Brain microvascular endothelial cell (primary cell): ENCODE measurements around the gene MYL3.

Experiments
- DNase-seq: peaks from one replicate; pipeline ENCODE4 v3.0.0-alpha.2; 2020
- H3K27ac ChIP-seq: fragments of 250-450 bp; sonication (Bioruptor Pico); 2 replicates; pipeline ENCODE4 v1.5.1; 2020; ENCODE audit warnings: mild to moderate bottlenecking, moderate library complexity
- H3K27me3 ChIP-seq: fragments of 250-450 bp; sonication (Bioruptor Pico); replicated peaks from 2 replicates; pipeline ENCODE4 v1.5.1; 2020; ENCODE audit warnings: mild to moderate bottlenecking
- H3K36me3 ChIP-seq: fragments of 250-450 bp; sonication (Bioruptor Pico); replicated peaks from 2 replicates; pipeline ENCODE4 v1.5.1; 2020; ENCODE audit warnings: mild to moderate bottlenecking
- H3K4me3 ChIP-seq: 2 replicates; pipeline ENCODE4 v1.5.1; 2011; ENCODE audit warnings: low read depth, mild to moderate bottlenecking, control low read depth, low read length, moderate library complexity
- in situ Hi-C: cut with HindIII; loops from 2 replicates; pipeline ENCODE4 v1.10.0; 2017; ENCODE audit warnings: low sequenced_read_pairs, low pct_ligation_motif_present
- TF ChIP-seq, protein P1 (sequence below): IDR thresholded peaks from 2 replicates; pipeline ENCODE4 v1.5.1; 2011; ENCODE audit warnings: low read depth, mild to moderate bottlenecking, moderate library complexity, low read length, control low read depth, inconsistent platforms; ENCODE audit errors: missing control alignments

The MYL3 gene

DNA sequence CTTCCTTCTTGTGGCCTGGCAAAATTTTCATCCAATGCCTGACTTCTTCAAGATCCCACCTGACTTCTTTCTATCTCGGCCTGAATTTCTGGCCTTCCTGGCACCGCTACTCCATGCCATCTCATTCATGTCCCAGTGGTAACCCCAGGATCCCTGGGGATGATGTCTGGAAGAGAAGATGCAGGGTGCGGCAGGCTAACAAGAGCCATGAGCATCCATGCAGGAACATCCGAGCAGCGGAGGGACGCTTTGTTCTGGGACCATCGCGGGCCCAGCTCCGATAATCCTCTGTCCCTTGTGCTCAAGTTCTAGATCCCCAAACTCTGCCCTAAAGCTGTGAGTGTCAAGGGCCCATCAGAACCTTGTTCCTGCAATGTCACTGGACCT, 10.9 kb downstream of the MYL3 start:
- H3K36me3 ChIP-seq: no peaks in the 10 kb centered on the region
- no peak overlapping the region for H3K4me3 ChIP-seq
- no peaks in the 10 kb centered on the region for H3K27me3 ChIP-seq
- in situ Hi-C loops: no loop called here
- no peak overlapping the region for H3K27ac ChIP-seq
- no peak for DNase-seq
- TF ChIP-seq, protein P1, sequence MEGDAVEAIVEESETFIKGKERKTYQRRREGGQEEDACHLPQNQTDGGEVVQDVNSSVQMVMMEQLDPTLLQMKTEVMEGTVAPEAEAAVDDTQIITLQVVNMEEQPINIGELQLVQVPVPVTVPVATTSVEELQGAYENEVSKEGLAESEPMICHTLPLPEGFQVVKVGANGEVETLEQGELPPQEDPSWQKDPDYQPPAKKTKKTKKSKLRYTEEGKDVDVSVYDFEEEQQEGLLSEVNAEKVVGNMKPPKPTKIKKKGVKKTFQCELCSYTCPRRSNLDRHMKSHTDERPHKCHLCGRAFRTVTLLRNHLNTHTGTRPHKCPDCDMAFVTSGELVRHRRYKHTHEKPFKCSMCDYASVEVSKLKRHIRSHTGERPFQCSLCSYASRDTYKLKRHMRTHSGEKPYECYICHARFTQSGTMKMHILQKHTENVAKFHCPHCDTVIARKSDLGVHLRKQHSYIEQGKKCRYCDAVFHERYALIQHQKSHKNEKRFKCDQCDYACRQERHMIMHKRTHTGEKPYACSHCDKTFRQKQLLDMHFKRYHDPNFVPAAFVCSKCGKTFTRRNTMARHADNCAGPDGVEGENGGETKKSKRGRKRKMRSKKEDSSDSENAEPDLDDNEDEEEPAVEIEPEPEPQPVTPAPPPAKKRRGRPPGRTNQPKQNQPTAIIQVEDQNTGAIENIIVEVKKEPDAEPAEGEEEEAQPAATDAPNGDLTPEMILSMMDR: no peak

DNA sequence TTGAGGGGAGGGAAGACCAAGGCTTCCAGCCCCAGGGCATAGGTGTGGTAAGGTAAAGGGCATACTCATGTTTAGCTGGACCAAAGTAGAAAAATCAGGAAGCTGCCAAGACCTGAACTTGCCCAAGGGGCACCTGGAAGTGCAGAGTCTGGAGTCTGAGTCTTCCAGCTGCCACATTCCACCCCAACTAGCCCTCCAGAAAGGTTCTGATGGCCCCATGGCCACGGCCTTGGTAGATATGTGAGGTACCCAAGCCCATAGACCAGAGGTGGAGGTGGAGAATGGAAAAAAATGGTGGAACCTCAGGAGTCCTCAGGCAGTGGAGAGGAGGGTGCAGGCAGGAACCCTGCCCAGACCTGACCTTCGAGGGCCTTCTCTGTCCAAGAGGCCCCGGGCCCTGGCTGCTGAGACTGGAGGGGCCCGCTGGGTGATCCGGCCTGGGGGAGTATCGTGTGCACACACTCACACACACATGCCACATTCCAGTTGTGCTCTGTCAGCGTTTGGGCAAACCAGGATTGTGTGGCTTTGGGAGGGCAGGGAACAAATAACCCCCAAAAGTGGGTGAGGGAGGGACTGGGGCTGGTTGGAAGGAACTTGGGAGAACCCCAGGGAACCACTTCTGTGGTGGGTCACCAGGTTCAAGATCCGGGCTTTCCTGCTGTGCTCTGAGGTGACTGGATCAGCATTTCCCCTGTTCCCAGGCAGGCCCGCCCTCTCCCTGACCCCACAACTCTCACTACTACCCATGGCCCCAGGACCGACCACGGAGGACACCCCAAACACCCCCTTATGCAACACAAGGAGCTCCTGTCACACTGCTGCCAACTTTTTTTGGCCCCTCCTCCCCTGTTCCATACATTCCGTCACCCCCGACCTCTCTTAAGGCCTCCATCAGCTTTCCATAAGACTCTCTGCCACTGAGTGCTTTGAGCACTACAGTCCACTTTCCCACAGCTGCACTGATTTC, 11.6 kb downstream of the MYL3 start:
- Histone ChIP-seq H3K27me3 (no peaks in the 10 kb centered on the region), H3K4me3 (no peak overlapping the region), H3K36me3 (no peaks in the 10 kb centered on the region), H3K27ac (no peak overlapping the region)
- TF ChIP-seq, protein P1: no peak
- in situ Hi-C loops: no loop called here
- DNase-seq: no peak

DNA sequence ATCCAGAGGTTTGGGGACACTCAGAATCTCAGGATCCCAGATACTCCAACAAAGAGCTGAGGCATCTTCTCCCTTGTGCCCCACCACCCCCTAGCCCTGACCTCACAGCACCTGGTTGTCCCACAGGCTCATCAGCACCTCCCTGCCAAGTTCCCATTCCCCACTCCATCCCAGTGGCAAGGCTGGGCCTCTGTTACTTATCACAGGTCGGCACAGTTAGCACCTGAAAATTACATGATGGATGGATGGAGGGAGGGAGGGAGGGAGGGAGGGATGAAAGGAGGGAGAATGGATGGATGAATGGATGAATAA, 12.8 kb downstream of the MYL3 start:
- TF ChIP-seq, protein P1: no peak
- in situ Hi-C loops: no loop called here

DNA sequence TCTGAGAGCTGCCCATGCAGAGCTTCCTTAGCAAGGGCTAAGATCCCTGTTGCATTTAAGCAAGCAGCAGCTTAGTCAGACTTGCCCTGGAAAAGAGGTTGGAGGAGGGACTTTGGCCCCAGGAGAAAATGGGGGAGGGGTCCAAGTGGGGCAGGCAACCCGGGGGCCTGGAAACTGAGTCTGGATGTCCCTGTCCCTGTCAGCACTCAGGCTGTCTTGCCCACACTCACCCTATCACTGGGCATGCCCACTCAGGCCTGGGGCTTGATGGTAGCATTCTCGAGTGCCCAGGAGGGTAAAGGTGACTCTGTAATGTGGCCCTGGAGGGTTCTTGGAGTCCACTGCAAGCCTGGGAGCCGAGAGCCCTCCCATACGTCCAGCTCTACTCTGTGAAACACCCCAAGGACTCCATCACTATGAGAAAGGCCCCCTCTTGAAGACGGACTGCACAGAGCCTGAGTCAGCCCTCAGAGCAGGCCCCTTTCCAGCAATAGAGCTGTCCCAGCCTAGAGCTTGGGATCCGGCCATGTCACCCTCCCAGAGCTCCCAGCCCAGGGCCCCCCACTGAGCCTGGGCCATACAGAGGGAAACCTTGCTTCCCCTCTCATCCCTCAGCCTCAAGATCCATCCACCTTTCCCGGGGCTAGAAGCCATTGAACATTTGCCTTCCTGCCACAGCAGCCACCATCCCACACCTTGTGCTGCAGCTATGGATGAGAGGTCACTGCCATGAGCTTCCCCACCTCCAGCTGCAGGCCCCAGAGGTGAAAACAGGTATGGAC, 13.4 kb downstream of the MYL3 start:
- TF ChIP-seq, protein P1: no peak
- H3K27me3 ChIP-seq: no peaks in the 10 kb centered on the region
- H3K36me3 ChIP-seq: no peaks in the 10 kb centered on the region
- no peak overlapping the region for H3K27ac ChIP-seq
- no peak overlapping the region for H3K4me3 ChIP-seq
- in situ Hi-C loops: no loop called here
- no peak for DNase-seq

More for the DNA sequence above, 12.8 kb downstream of the MYL3 start:
- Histone ChIP-seq H3K4me3 (no peak overlapping the region), H3K27ac (no peak overlapping the region), H3K27me3 (no peaks in the 10 kb centered on the region), H3K36me3 (no peaks in the 10 kb centered on the region)
- DNase-seq: no peak

DNA sequence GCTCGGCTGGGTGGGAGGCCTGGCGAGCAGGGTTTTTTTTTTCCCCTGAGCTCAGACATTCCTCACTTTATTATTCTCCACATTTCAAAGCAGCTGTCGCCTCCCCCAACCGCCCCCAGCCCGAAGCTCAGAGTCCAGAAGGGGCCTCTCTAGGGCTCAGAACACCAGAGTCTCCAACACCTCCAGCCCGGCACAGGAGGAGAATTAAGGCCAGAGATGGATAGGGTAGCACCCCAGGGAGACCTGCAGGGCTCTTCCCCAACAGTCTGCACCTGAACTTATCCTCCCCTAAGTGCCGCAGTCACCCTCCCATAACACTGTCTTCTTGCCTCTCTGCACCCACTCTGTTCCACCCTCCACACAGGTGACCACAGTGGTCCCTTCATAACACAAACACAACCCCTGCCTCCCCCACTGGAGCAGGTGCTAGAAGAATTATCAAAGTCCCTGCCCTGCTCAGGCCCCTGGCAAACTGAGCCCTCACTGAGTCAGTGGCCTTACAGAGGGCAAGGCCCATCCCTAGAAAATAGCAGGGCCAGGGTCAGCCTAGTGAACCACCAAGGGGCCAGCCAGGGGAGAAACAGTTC, 14.1 kb downstream of the MYL3 start:
- Histone ChIP-seq H3K36me3 (no peaks in the 10 kb centered on the region), H3K27me3 (no peaks in the 10 kb centered on the region), H3K4me3 (no peak overlapping the region), H3K27ac (no peak overlapping the region)
- in situ Hi-C loops: no loop called here
- TF ChIP-seq, protein P1: no peak
- no peak for DNase-seq
